ENCODE results near the gene TRAF3IP1. TPM values are rescaled to one million over a fixed set of nuclear protein-coding genes. Genes with fewer than 3 reads are reported as not detected.

Gene TRAF3IP1
- total and polyA plus RNA-seq, 12 donors, result 4.0 to 20.4 (median 10.4) TPM

DNA sequence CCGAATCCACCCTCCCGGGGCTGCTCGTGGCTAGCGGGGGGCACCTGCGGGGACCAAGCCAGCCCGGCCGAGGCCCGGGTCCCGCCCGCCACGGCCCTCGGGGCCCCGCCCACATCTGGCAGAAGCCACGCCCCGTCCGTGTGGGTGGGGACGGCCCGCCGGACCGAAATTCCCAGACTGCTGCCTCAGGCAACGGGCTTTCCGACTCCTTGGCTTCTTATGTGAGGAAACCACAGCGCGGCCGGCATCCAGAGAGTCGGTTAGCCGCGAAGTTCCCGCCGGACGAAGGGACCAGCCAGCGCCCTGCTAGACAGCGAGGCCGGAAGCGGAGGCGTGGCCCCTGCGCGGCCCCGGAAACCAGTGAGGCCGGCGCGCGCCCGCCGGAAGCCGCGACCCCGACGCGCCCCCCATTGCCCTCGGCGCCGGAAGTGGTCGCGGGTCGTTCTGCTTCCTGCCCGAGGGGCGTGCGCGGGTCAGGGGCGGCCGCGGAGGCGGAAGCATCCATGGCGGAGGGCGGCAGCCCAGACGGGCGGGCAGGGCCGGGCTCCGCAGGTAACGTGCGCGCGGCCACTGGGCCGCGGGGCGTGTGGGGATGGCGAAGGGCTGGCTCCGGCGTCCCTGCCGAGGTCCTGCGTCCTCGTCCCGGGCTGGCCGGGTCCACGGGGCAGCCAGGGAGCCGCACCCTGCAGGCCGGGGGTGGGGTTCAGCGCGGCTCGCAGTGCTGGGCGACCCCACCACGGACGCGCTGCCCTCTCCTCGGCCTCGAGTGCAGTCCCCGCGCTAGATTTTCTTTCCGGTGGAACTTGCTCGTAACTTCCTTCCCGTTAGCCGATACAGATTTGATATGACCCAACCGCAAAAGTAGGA, 106.5 kb downstream of the TRAF3IP1 start, which contains the start of gene ASB1:
TSS of gene ASB1 (plus strand) at position 360 of the 867 bp plus-strand sequence. CDS start at position 504, 144 bp downstream.
- Histone ChIP-seq H3K9me3 (peaks cover 0 to 18% (median 0%) of the 10 kb centered on the region in 11 donors), H3K4me3 (peak within 1 kb of the TSS; percentile 56 to 98 (median 79)), H3K27me3 (peaks cover 0 to 36% (median 10%) of the 10 kb centered on the region in 7 donors), H3K4me1 (peaks cover under 1 to 58% (median 32%) of the 10 kb centered on the region in 9 donors), H3K36me3 (peaks cover 0 to 10% (median 0%) of the 10 kb centered on the region in 9 donors), H3K27ac (peak within 1 kb of the TSS; percentile 70 to 98 (median 94))
- TF ChIP-seq, protein P1, sequence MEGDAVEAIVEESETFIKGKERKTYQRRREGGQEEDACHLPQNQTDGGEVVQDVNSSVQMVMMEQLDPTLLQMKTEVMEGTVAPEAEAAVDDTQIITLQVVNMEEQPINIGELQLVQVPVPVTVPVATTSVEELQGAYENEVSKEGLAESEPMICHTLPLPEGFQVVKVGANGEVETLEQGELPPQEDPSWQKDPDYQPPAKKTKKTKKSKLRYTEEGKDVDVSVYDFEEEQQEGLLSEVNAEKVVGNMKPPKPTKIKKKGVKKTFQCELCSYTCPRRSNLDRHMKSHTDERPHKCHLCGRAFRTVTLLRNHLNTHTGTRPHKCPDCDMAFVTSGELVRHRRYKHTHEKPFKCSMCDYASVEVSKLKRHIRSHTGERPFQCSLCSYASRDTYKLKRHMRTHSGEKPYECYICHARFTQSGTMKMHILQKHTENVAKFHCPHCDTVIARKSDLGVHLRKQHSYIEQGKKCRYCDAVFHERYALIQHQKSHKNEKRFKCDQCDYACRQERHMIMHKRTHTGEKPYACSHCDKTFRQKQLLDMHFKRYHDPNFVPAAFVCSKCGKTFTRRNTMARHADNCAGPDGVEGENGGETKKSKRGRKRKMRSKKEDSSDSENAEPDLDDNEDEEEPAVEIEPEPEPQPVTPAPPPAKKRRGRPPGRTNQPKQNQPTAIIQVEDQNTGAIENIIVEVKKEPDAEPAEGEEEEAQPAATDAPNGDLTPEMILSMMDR (IDR thresholded peaks at IDR 0.05), result no peak
- intact Hi-C loops (cut with DNase I), result no loop called here
- DNase-seq (peak; percentile 66 to 76), ATAC-seq (peak; percentile 87 to 91 (median 89))
- 0% methylated on average over 97 to 104 of the region's 104 CpGs for WGBS, 2 donors

DNA sequence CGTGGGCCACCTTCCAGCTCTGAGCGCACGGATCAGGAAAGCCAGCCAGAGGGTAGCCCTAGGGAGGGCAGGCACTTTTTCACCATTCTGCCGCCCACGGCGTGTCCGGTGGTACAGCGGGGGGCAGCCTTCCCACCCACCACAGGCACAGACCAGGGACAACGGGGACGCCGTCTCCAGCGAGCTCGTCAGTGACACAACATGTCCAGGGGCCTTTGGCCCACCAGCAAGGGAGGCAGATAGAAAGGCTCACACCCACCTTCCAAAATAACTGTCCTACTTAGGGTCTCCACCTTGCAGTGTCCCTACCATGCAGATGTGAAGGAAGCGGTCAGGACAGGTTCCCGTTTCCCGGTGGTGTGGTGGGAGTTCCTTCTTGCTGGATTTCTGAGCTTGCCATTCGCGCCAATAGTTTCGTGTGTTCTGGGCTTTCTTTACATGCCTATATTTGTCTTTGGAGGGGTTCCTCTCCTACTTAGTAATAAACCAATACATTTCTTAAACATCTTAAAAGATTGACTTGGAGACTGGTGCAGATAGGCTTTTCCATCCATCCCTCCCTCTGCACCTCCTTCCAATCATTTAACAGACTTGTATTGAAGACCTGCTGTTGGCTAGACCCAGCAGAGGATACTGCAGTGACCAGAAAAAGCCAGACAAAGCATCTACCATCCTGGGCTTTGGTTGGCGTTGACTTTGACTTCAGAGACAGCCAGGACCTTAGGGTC, 107.3 kb downstream of the TRAF3IP1 start:
- Histone ChIP-seq H3K9me3 (peaks cover 0 to 18% (median 0%) of the 10 kb centered on the region in 11 donors), H3K4me1 (peaks cover 0 to 53% (median 32%) of the 10 kb centered on the region in 9 donors), H3K4me3 (peak overlapping the region; percentile 56 to 98 (median 79)), H3K27ac (peak overlapping the region in 9 of 10 donors; percentile 81 to 98 (median 94)), H3K36me3 (peaks cover 0 to 11% (median 0%) of the 10 kb centered on the region in 9 donors), H3K27me3 (peaks cover 0 to 33% (median 7%) of the 10 kb centered on the region in 7 donors)
- intact Hi-C loops (cut with DNase I), result no loop called here
- TF ChIP-seq, protein P1 (IDR thresholded peaks at IDR 0.05), result no peak
- DNase-seq (no peak), ATAC-seq (peak; percentile 3 to 31 (median 16))
- 8 to 13% methylated on average over 20 of the region's 20 CpGs for WGBS, 2 donors

DNA sequence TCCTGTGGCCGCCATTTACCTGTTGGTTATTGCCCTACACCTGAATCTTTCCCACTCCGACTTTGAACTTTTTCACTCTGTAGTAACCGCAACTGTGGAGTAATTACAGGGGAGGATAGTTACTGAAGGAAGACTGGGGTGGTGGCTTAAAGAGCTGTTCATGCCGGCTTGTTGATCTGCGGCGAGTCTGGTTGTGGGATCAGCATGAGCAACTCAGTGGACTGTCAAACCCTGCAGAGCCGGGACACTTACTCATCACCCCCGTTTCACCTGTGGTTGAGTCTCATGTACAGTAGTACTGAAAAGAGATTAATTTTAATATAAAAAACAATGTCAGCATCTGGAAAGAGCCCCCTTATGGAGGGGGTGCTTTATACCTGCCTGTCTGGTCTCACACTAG, 108.5 kb downstream of the TRAF3IP1 start:
- H3K27me3 ChIP-seq, result peaks cover 0 to 25% (median 3%) of the 10 kb centered on the region in 7 donors
- H3K4me1 ChIP-seq, result peaks cover 0 to 44% (median 33%) of the 10 kb centered on the region in 9 donors
- H3K27ac ChIP-seq, result peak overlapping the region in 1 of 10 donors; percentile 20
- intact Hi-C loops (cut with DNase I), result no loop called here
- H3K36me3 ChIP-seq, result peaks cover 0 to 24% (median 7%) of the 10 kb centered on the region in 9 donors
- TF ChIP-seq, protein P1 (IDR thresholded peaks at IDR 0.05), result no peak
- H3K4me3 ChIP-seq, result peak overlapping the region in 1 of 10 donors; percentile 70
- H3K9me3 ChIP-seq, result peaks cover 0 to 18% (median 0%) of the 10 kb centered on the region in 11 donors
- DNase-seq (no peak), ATAC-seq (no peak)
- 94 to 97% methylated on average over 8 of the region's 8 CpGs for WGBS, 2 donors

DNA sequence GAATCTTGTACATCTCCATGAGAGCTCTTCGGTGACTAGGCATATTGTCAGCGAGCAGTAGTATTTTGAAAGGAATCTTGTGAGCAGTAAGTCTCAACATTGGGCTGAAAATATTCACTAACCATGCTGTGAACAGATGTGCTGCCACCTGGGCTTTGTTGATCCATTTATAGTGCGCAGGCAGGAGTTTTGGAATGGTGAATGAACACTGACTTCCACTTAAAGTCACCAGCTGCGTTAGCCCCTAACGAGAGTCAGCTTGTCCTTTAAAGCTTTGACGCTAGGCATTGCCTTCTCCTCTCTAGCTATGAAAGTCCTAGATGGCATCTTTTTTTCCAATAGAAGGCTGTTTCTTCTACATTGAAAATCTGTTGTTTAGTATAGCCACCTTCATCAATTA, 110.5 kb downstream of the TRAF3IP1 start:
- H3K27me3 ChIP-seq, result peaks cover 0 to 7% (median 0%) of the 10 kb centered on the region in 7 donors
- intact Hi-C loops (cut with DNase I), result no loop called here
- DNase-seq, result no peak
- ATAC-seq, result no peak
- H3K36me3 ChIP-seq, result peaks cover 0 to 43% (median 10%) of the 10 kb centered on the region in 9 donors
- TF ChIP-seq, protein P1 (IDR thresholded peaks at IDR 0.05), result no peak
- WGBS, 2 donors, result 96 to 99% methylated on average over 6 of the region's 6 CpGs
- peaks cover 0 to 36% (median 24%) of the 10 kb centered on the region in 9 donors for H3K4me1 ChIP-seq
- H3K27ac ChIP-seq, result no peak overlapping the region
- H3K9me3 ChIP-seq, result peaks cover 0 to 18% (median 0%) of the 10 kb centered on the region in 11 donors
- no peak overlapping the region for H3K4me3 ChIP-seq
